NCI-H774 (cell line): ENCODE measurements around the gene CIB4.
"Not testable (repeated sequence)": the region's sequence is repeated elsewhere in the genome, so short reads cannot be mapped to it uniquely, and the experiment has no call there.

Source experiments
- DNase-seq: peaks from one replicate; lab custom pipeline; 2025; lab: John Stamatoyannopoulos, UW

CIB4 gene

DNA sequence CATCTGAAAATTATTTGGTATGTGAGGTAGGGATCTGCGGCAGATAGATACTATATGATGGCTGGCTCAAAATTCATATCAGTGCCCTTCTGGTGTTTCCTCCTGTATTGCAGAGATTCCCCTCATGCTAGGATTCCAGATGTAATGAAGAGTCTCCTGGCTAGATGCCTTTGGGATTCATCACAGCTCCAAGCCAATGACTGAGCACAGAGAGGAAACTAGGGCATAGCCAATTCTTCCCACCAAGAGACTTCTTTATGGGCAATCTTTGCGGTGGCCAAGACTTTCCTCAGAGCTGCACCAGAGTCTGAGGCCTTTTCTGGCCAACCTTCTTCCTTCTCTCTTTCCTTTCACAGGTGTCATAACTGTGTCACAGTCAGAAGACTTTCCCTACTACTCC lies 25.5 kb upstream of the CIB4 start:
- no peak for DNase-seq

DNA sequence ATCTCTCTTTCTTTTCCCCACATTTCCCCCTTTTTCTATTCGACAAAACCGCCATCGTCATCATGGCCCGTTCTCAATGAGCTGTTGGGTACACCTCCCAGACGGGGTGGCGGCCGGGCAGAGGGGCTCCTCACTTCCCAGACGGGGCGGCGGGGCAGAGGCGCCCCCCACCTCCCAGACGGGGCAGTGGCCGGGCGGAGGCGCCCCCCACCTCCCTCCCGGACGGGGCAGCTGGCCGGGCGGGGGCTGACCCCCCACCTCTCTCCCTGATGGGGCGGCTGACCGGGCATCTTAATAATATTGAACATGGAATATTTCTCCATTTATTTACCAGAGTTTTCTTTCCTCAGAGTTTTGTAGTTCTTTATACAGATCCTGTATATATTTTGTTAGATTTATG lies 24.1 kb upstream of the CIB4 start:
- DNase-seq: not testable (repeated sequence)

DNA sequence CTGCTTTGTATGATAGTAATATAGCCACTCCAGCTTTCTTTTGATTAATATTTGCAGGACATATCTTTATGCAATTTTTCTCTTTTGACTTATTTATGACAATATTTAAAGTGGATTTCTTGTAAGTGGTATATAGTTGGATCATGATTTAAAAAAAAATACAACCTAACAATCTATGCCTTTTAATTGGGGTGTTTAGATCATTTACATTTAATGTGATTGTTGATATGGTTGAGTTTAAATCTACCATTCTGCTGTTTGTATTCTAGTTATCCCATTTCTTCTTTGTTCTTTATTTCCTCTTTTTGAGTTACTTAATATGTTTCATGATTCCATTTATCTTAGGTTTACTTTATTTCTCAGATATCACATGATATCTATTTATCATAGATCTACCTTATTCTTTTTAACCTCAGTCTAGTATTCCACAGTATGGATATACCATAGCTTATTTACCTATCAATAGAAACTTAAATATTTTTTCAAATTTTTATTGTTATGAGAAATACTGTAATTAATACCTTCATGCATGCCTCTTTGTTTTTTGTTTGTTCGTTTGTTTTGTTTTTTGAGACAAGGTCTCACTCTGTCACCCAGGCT lies 19.3 kb upstream of the CIB4 start:
- no peak for DNase-seq

DNA sequence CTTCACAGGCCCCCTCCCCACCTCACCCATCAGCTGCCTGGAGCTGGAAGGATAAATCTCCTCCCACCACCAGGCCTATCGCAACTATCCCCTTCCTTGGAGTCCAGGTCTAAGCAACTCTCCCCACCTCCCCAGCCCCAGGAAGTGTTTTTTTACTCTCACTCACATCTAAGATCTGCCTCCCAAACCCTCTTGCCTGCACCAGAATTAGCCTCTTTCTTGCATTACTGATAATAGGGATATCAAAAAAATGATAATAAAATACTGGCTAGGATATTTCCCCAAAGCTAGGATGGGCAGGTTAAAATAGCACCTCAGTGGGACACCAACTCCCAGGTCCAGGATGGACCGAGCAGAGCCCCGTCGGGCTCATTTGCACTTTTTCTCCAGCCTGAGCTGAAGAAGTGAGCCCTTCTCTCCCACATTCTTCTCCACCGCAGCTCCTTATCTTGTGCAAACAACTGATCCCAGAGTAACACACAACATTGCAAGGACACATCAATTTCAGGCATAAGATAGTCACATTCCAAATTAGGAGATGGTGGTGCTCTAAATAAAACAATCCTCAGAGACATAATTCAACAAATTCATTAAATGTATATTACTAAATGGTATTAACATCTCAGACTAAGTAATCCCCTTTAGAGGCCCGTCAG lies 17.7 kb upstream of the CIB4 start:
- DNase-seq: no peak

DNA sequence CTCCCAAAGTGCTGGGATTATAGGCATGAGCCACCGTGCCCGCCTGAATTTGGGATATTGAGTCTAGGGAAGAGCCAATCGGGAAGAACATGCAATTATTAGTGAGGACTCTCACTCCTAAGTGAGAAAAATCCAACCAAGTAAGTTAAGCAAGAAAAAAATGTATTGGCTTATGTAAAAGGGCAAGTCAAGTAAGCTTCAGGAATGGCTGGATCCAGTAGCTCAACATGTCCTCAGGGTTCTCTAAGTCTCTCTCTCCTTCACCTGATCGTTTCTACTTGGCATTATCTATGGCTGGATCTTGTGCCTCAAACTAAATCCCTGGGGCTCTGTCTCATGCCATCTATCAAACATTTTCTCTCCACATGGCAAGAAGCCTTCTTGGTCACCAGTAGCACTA lies 16.1 kb upstream of the CIB4 start:
- DNase-seq: no peak

DNA sequence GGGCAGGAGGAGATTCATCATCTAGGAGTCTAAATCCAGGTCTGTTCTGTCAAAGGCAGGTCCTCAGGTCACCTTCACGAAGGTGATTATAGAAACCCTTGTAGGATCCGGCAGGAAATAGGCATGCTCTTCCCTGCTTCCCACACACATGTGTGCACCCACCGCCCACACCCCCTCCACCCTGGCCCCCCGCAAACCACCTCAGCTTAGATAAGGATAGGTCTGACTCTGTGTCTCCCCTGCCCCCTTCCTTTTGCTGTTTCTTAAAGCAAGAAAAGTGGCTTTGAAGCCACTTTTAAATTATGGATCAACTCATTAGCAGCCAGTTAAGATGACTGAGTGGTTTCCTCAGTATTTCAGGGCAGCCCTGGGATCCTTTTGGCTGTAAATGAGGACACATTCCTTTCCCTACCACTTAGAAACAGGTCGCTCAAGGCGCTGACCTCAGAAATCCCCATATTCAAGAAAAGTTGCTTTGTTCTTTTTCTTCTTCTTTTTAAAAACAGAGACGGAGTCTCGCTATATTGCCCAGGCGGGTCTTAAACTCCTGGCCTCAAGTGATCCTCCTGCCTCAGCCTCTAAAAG lies 14.5 kb upstream of the CIB4 start:
- DNase-seq: no peak

DNA sequence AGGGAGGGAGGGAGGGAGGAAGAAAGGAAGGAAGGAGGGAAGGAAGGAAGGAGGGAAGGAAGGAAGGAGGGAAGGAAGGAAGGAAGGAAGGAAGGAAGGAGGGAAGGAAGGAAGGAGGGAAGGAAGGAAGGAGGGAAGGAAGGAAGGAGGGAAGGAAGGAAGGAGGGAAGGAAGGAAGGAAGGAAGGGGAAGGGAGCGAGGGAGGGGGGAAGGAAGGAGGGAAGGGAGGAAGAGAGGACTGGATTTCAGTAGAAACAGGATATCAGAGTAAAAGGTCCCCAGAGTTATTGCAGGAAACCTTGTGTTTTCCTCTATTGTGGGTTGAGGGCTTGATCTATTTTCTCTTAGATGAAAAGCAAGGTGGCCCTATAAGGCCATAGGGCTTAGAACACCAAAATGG lies 14.0 kb upstream of the CIB4 start:
- not testable (repeated sequence) for DNase-seq

DNA sequence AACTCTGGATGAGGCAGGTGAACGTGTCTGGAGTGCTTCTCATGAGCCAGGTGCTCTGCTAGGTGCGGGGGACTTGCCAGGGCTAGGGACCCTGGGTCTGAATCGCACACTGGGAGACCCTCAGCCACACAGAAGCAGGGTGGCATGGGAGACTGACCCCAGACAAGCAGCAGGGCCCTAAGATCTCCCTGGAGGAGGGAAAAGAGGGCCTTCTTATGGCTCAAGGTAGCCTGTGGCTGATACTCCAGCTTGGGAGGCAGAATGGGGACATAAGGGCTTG lies 12.8 kb upstream of the CIB4 start:
- no peak for DNase-seq

DNA sequence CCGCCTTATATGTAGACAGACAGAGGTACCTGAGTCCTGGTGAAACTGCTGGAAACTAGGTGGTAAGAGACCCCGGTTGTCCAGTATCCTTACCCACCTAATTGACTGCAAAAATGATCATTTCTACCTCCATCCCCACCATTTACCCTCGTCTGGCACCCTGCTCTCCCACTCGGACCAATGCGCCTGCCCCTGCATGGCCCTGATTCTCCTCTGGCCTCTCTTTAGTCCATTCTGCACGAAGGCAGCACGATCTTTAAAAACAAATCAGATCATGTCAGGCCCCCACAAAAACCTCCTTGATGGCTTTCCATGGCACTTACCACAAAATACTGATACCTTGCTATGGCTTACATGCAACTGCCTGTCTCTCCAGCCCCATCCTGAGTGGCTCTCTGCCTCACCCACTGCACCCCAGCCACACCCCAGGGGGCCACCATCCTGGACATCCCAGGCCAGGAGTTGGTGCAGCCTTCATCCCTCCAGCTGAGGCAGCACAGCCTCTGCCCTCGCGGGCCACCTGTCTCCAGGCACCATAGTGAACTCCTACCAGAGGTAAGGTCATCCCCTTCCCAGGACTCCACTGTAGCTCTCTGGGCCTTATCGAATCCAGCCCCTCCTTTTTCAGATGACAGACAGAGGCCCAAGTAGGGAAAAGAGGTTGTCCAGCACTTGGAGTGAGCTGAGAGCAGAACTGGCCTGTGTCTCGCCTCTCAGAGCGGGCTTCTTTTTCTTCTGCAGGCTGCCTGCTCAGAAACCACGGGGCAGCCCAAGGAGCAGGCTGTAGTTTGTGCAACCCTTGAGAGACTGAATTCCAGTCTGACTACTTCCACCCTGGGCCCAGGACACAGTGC lies 12.3 kb upstream of the CIB4 start:
- no peak for DNase-seq

DNA sequence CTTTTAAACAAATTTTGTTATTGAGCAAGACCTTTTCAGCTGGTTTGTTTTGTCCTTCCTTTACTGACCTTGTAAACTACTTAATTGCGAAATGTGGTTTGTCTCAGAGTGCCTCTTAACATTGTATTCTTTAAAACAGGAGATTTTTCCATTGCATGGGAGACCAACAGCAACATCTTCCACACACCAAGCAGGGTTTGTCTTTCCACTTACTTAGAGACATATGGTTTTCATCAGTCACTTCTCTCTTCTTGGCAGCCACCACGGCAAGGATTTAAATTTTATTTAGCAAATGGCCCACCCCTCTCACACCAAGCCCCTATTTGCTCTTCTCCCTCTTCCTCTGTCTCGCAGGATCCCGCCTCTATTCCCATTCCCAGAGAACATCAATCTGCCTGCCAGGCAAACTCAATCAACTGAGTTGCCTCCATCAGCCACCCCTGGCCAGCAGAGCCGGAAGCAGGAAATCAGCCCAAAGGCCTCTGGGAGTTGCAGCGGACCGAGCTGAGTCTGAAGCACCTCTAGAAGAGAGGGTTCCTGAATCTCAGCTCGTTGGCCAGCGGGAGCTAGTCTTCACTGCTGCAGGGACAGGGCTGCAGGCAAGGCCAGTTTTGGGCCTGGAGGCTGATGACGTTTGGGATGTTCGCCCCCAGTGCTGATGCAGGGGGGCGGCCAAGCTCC lies 11.3 kb upstream of the CIB4 start:
- no peak for DNase-seq

DNA sequence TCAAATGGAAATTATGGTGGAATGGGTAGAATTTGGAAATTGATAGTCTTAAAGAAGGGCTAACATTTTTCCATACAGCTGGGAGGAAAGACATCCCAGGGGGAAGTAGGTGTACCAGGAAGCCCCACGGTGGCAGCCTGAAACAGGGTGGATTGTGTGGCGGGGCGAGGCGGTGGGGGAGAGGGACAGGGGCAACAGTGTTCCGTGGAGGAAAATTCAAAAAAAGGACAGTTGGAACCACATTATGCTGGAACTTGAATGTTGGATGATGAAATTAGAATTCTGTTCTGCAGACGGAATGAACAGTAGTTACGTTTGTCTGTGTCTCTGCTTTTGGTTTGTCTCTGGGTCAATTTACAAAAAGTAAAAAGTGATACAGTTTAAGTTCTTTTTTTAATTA lies 10.6 kb upstream of the CIB4 start:
- no peak for DNase-seq

DNA sequence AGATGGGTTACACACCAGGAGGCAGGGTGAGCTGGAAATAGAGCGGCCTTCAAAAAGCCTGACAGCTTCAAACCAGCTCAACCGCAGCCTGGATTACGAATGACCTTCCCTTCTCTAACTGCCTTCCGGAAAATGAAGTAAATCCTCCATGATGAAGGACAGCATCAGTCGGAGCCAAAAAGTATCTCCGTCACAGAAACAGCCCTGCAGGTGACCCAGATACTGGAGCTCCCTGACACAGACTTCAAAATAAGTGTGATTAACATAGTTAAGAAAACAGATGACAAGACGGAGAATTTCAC lies 10.3 kb upstream of the CIB4 start:
- no peak for DNase-seq

DNA sequence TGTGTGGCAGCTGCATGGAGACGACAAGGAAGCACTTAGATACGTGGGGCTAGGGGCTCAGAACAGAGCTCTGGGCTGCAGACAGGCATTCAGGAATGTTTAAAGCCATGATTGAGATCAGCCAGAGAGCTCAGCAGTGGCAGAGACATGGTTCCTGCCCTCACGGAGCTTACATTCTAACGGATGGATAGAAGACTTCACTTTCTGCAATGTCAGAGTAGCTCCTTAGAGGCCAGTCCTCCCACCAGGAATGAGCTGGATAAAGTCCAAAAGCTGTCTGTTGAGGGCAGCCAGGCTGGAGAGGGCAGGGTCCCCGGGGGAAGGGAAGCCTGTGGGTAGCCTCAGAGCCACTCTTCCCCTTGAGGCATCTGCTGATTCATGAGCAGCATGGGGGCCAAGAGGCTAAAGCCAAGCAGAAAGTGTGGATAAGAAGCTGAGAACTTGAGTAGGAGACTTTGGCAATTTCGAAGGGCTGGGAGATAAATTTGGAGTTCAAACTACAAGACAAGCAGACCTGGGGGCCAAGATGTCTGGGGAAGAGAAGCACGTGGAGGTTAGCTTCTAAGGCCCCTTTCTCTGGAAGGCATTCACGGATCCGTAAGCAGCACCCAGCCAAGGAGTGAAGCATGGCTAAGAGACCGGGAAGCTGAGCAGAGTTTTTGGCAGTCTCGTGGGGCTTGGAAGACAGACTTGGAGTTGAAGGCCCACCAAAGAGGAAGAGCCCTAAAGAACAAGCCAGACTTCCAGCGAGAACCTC lies 9.7 kb upstream of the CIB4 start:
- no peak for DNase-seq

DNA sequence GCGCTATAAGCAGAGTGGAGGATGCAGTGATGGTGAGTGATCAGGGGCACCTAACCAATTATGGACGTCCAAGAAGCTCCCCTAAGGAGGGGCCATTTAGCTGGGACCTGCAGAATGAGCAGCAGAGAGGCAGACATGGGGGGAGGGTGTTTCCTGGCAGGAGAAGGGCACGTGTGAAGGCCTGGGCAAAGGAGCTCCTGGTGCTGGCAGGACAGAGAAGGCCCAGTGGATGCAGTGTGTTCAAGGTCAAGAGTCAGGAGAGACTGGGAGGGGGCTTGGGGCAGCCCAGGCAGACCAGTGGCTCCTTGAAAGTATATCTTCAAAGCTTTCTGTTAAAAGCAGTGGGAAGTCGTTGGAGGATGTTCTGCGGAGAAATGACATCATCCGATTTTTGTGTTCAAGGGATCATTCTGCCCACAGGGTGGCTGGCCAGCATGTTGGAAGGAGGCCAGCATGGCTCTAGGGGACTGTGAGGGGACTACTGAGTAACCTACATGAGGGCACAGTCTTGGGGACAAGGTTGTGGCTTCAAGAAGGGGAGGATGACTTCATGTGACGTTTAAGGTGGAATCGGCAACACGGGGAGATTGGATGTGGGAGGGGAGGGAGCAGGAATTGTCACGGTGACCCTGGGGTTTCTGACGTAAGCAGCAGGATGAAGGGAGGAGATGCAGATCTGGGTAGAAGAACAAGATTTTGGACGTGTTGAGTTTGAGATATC lies 9.0 kb upstream of the CIB4 start:
- no peak for DNase-seq

DNA sequence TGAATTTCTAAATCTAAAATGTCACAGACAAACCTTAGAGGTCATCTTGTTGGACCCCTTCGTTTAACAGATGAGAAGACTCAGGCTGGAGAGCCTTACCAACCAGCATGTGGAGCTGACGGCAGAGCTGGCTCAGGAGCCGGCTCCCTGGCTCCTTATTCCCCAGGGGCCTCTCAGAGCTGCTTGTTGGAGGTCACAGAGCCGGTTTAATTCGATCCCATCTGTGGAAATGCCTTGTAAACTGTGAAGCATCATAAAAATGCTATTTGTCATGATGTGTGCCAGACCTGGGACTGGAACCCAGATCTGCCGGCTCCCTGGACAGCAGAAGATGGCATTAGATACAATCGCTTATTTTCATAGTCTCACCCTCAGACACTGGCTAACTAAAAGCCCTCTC lies 8.2 kb upstream of the CIB4 start:
- no peak for DNase-seq

DNA sequence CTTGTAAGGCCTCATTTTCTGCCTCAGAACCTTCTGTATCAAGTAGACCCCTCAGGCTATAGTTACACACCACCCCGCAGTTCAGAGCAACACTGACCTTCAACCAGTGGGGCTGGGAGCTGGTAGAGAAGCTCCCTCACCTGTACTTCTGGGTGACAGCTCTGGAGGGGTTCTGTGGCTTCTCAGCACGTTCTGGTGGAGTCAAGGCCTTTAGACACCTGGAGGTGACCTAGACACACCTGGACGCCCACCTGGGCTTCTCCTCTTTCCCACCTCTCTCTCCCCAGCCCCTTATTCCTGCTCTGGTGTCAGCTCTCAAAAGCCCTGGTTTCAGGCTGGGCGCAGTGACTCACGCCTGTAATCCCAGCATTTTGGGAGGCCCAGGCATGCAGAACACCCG lies 7.3 kb upstream of the CIB4 start:
- no peak for DNase-seq

DNA sequence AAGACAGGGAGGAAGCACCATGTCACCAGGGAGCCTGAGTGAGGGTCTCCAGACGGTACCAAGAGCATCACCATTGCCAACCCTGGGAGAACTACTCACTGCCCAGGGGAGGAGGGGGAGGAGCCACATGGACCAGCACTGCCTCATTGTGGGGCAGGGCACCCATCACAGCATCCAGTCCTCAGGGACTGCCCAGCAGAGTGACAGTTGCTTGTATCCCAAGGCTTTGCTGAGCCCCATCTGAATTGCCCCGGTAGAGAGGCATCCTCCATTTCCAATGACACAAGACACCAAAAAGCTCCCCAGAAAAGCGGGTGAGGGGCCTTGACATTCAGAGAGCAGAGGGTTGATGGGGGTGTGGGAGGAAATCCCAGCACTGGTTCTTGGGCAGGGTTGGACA lies 6.8 kb upstream of the CIB4 start:
- no peak for DNase-seq

DNA sequence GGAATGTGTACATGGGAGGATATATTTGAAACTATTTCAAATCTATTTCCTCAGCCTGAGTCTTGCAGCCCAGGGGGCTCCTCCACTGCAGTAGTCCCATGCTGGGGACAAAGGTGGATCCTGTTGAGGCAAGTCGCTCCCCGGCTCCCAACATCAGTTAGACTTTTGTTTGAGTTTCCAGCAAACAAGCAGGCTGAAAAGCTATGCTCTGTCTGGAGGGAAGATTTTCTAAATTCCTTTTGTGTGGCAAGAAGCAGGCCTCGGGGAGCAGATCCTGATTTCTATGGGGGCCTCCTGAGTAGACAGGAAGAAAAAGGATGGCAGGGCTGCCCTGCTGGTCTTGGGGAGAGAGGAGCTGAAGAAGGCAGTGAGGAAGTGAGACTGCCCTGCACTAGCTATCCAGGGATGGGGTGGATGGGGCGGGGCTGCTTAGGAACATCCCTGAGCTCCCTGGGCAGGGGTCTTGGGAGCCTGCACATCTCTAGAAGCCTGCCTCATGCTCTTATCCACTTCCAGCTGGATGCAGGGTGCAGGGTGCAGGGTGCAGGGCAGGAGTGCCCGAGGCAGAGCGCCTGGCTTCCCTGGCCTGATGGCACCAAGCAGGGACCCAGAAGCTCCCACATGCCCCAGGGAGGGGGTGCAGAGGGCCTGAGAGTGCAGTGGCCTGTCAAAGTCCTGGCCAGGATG lies 6.0 kb upstream of the CIB4 start:
- no peak for DNase-seq

DNA sequence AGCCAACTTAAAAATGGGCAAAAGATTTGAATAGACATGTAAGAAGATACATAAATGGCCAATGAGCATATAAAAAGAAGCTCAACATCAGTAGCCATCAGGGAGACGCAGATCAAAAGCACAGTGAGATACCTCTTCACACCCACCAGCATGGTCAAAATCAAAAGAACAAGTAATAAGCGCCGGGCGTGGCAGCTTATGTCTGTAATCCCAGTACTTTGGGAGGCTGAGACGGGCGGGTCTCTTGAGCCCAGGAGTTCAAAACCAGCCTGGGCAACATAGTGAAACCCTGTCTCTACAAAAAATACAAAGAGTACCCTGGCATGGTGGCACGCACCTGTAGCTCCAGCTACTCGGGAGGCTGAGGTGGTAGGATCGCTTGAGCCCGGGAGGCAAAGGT lies 4.6 kb upstream of the CIB4 start:
- no peak for DNase-seq

DNA sequence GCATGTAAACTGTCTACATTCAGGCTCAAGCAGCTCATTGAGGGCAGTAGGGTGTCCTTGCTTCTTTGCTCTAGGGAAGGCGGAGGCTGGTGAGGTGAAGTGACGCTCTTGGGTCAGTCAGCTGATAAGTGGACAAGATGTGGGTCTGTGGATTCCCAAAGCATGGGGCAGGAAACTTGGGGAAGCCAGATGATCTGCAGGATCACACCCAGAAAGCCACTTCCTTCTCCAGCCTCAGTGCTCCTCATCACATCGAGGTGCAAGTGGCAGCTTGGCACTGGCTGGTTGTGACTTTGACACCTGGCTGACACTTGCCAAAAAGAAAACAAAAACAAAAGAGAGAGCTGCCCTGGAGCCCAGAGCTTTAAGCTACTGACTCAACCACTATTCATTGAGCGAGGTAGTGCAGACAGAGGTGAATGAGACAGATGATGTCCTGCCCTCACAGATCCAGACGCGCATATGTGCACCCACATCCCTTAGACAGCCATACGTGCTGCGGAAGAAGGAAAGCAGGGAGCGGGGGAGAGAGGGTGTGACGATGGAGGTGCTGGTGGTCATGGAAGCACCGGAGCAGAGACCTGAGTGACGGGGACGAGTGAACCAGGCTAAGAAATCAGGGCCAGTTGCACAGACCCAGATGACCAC lies 3.1 kb upstream of the CIB4 start:
- DNase-seq: no peak
